SK-N-SH (cell line): ENCODE results near the gene CACUL1. TPM values are rescaled to one million over a fixed set of nuclear protein-coding genes. Genes with fewer than 3 reads are reported as not detected.

ENCODE experiments used
- CTCF ChIA-PET: fragments of 300-600, 350-600 bp; formaldehyde crosslinking; extraction: SDS; loops from one replicate; lab custom pipeline; 2021; lab: Yijun Ruan, JAX
- POLR2A ChIA-PET: fragments of 350-600 bp; sonication (Branson Sonifier 250); formaldehyde crosslinking; extraction: SDS; loops from one replicate; lab custom pipeline; 2020; ENCODE audit warnings: antibody characterized with exemption, inconsistent platforms; lab: Yijun Ruan, JAX
- DNase-seq: peaks from one replicate; pipeline ENCODE4 v3.0.0; 2012
- H2AFZ ChIP-seq: fragments of 200-600 bp; sonication (generic); 2 replicates; pipeline ENCODE4 v1.8.1; 2016; ENCODE audit warnings: antibody characterized with exemption, mild to moderate bottlenecking, low read depth
- H3F3A ChIP-seq: fragments of 200-600 bp; sonication (generic); replicated peaks from 2 replicates; pipeline ENCODE3; 2016; ENCODE audit warnings: antibody characterized with exemption, mild to moderate bottlenecking; ENCODE audit not compliant: insufficient read depth
- H3K27ac ChIP-seq, 2 experiments: fragments of 200-500 bp in 1 of 2; fragments of 200-600 bp in 1 of 2; sonication (Bioruptor generic) in 1 of 2; sonication (generic), shearing (Covaris generic) in 1 of 2; 2 replicates each; pipeline versions ENCODE4 v1.5.1 to v1.6.1; 2014 to 2016; ENCODE audit warnings: low read depth in 2 of 2, inconsistent platforms in 1 of 2, low read length in 1 of 2, mild to moderate bottlenecking in 1 of 2, mixed read lengths in 1 of 2
- H3K27me3 ChIP-seq: fragments of 200-600 bp; sonication (generic), shearing (Covaris generic); 2 replicates; pipeline ENCODE4 v1.6.1; 2016; ENCODE audit warnings: mixed run types; ENCODE audit not compliant: insufficient read depth
- H3K36me3 ChIP-seq, 2 experiments: fragments of 200-500 bp in 1 of 2; fragments of 200-600 bp in 1 of 2; sonication (Bioruptor generic) in 1 of 2; sonication (generic) in 1 of 2; replicated peaks in 1 of 2; 2 replicates each; pipeline versions ENCODE3 to v1.5.1; 2014 to 2016; ENCODE audit warnings: low read length in 1 of 2, mild to moderate bottlenecking in 1 of 2; ENCODE audit not compliant: insufficient read depth in 2 of 2, control insufficient read depth in 1 of 2
- H3K4me1 ChIP-seq, 2 experiments: fragments of 200-500 bp in 1 of 2; fragments of 200-600 bp in 1 of 2; sonication (Bioruptor generic) in 1 of 2; sonication (generic), shearing (Covaris generic) in 1 of 2; 2 replicates each; pipeline versions ENCODE4 v1.5.1 to v1.6.1; 2014 to 2016; ENCODE audit warnings: low read depth in 1 of 2, low read length in 1 of 2, mixed run types in 1 of 2; ENCODE audit not compliant: insufficient read depth in 2 of 2, control insufficient read depth in 1 of 2
- H3K4me2 ChIP-seq: fragments of 200-600 bp; sonication (generic), shearing (Covaris generic); 2 replicates; pipeline ENCODE4 v1.6.1; 2017; ENCODE audit warnings: mixed run types
- H3K4me3 ChIP-seq, 2 experiments: fragments of 200-500 bp in 1 of 2; fragments of 200-600 bp in 1 of 2; sonication (Bioruptor generic) in 1 of 2; sonication (generic), shearing (Covaris generic) in 1 of 2; 2 replicates each; pipeline versions ENCODE4 v1.5.1 to v1.8.1; 2014 to 2016; ENCODE audit warnings: low read depth in 2 of 2, inconsistent platforms in 1 of 2, low read length in 1 of 2, mild to moderate bottlenecking in 1 of 2, mixed read lengths in 1 of 2, moderate library complexity in 1 of 2
- H3K79me2 ChIP-seq: fragments of 200-600 bp; sonication (generic); 2 replicates; pipeline ENCODE4 v1.8.1; 2017; ENCODE audit warnings: mild to moderate bottlenecking; ENCODE audit not compliant: insufficient read depth
- H3K9ac ChIP-seq: fragments of 200-600 bp; sonication (generic); 2 replicates; pipeline ENCODE4 v1.6.1; 2017; ENCODE audit warnings: mixed run types
- H3K9me2 ChIP-seq: fragments of 200-600 bp; sonication (generic); 2 replicates; pipeline ENCODE4 v1.6.1; 2017; ENCODE audit warnings: mixed run types
- H3K9me3 ChIP-seq: fragments of 200-600 bp; sonication (generic); 2 replicates; pipeline ENCODE4 v1.6.1; 2017; ENCODE audit warnings: mixed run types, mild to moderate bottlenecking, moderate library complexity
- H4K20me1 ChIP-seq: fragments of 200-600 bp; sonication (generic); 2 replicates; pipeline ENCODE4 v1.6.1; 2017; ENCODE audit warnings: mild to moderate bottlenecking, mixed run types; ENCODE audit not compliant: insufficient read depth
- CHD2 ChIP-seq: fragments of 150-350 bp; IDR thresholded peaks from 2 replicates; pipeline ENCODE4 v1.6.1; 2018; ENCODE audit warnings: low read length; ENCODE audit not compliant: partially characterized antibody
- CTCF ChIP-seq: fragments of 200-600 bp; sonication (generic); IDR thresholded peaks from 2 replicates; pipeline ENCODE4 v1.6.1; 2017; ENCODE audit warnings: antibody characterized with exemption, mild to moderate bottlenecking, moderate library complexity
- ELF1 ChIP-seq: IDR thresholded peaks from 2 replicates; pipeline ENCODE4 v1.4.0; 2012
- FOSL2 ChIP-seq: IDR thresholded peaks from 2 replicates; pipeline ENCODE4 v1.4.0; 2012; ENCODE audit warnings: low read depth, mild to moderate bottlenecking, moderate library complexity, borderline replicate concordance
- FOXJ3 ChIP-seq: sonication (generic); formaldehyde crosslinking; IDR thresholded peaks from 2 replicates; pipeline ENCODE4 v1.5.1; 2020; ENCODE audit warnings: mild to moderate bottlenecking, missing genetic modification reagents
- FOXM1 ChIP-seq: IDR thresholded peaks from 2 replicates; pipeline ENCODE4 v1.4.0; 2012; ENCODE audit warnings: low read depth, mild to moderate bottlenecking
- GABPA ChIP-seq: IDR thresholded peaks from 2 replicates; pipeline ENCODE4 v1.4.0; 2012; ENCODE audit warnings: low read depth, mild to moderate bottlenecking
- GATA2 ChIP-seq: sonication (generic); formaldehyde crosslinking; IDR thresholded peaks from 2 replicates; pipeline ENCODE4 v1.5.0; 2020; ENCODE audit warnings: mild to moderate bottlenecking, missing genetic modification reagents
- JUND ChIP-seq: IDR thresholded peaks from 2 replicates; pipeline ENCODE4 v1.4.0; 2012
- MAX ChIP-seq: IDR thresholded peaks from 2 replicates; pipeline ENCODE4 v1.4.0; 2012; ENCODE audit warnings: low read depth
- MEF2A ChIP-seq: IDR thresholded peaks from 2 replicates; pipeline ENCODE4 v1.4.0; 2012; ENCODE audit warnings: low read depth, borderline replicate concordance
- MXI1 ChIP-seq: IDR thresholded peaks from 2 replicates; pipeline ENCODE4 v1.6.1; 2012; ENCODE audit warnings: mild to moderate bottlenecking, low read depth, low read length, improper control_type of control experiment
- NFIC ChIP-seq: IDR thresholded peaks from 2 replicates; pipeline ENCODE4 v1.4.0; 2012; ENCODE audit warnings: borderline replicate concordance
- POLR2AphosphoS5 ChIP-seq: IDR thresholded peaks from 2 replicates; pipeline ENCODE4 v1.6.1; 2012; ENCODE audit warnings: low read depth, low read length
- RAD21 ChIP-seq: IDR thresholded peaks from 2 replicates; pipeline ENCODE4 v1.6.1; 2012; ENCODE audit warnings: mild to moderate bottlenecking, low read length
- RCOR1 ChIP-seq: fragments of 150-350 bp; IDR thresholded peaks from 2 replicates; pipeline ENCODE4 v1.6.1; 2017; ENCODE audit warnings: antibody characterized with exemption, low read length
- RFX5 ChIP-seq: IDR thresholded peaks from 2 replicates; pipeline ENCODE4 v1.6.1; 2012; ENCODE audit warnings: mild to moderate bottlenecking, improper control_type of control experiment, low read length
- RXRA ChIP-seq: IDR thresholded peaks from 2 replicates; pipeline ENCODE4 v1.4.0; 2012; ENCODE audit warnings: low read depth, mild to moderate bottlenecking, borderline replicate concordance
- SIN3A ChIP-seq: IDR thresholded peaks from 2 replicates; pipeline ENCODE4 v1.6.1; 2012; ENCODE audit warnings: low read depth, mild to moderate bottlenecking, low read length, moderate library complexity, borderline replicate concordance
- SMC3 ChIP-seq: IDR thresholded peaks from 2 replicates; pipeline ENCODE4 v1.6.1; 2012; ENCODE audit warnings: low read depth, low read length, improper control_type of control experiment
- TAF1 ChIP-seq: IDR thresholded peaks from 2 replicates; pipeline ENCODE4 v1.6.1; 2012; ENCODE audit warnings: low read depth, mild to moderate bottlenecking, low read length, moderate library complexity, borderline replicate concordance
- TEAD4 ChIP-seq: IDR thresholded peaks from 2 replicates; pipeline ENCODE4 v1.4.0; 2012; ENCODE audit warnings: mild to moderate bottlenecking, borderline replicate concordance; ENCODE audit not compliant: insufficient read depth
- USF1 ChIP-seq: IDR thresholded peaks from 2 replicates; pipeline ENCODE4 v1.4.0; 2012; ENCODE audit warnings: low read depth, borderline replicate concordance
- USF2 ChIP-seq: fragments of 150-350 bp; IDR thresholded peaks from 2 replicates; pipeline ENCODE4 v1.6.1; 2017; ENCODE audit warnings: antibody characterized with exemption, low read length, low read depth, borderline replicate concordance
- YY1 ChIP-seq: IDR thresholded peaks from 2 replicates; pipeline ENCODE4 v1.4.0; 2012; ENCODE audit warnings: low read depth, mild to moderate bottlenecking
- WGBS: methylation state at CpG from one replicate; pipeline ENCODE4 v1.1.6; 2017; ENCODE audit warnings: low lambda C conversion rate; 5-methylcytosine and 5-hydroxymethylcytosine counted together
- polyA plus RNA-seq, 3 experiments: library from polyadenylated mRNA; depleted of rRNA; stranded (reverse); fragments of >200 nt; gene quantifications; 2 replicates each; pipeline ENCODE4 v1.2.3, GENCODE V29; 2012

The CACUL1 gene
- polyA plus RNA-seq, 1 of the 3 experiments (the other 2 are of a cell fraction), result 2.6 TPM

GRCh38 chr10:118701529-118702323, 53.0 kb downstream of the CACUL1 start:
- no peaks in the 10 kb centered on the region for H3F3A ChIP-seq
- DNase-seq, result no peak
- H3K27ac ChIP-seq, result no peak overlapping the region
- H3K79me2 ChIP-seq, result 0 out of 2 replicates have a peak, but pooled peaks cover 3% of the 10 kb centered on the region
- H3K27me3 ChIP-seq, result no peaks in the 10 kb centered on the region
- H3K9ac ChIP-seq, result no peak overlapping the region
- ChIA-PET POLR2A (no interaction called here), CTCF (interaction anchor here (0.9 to 1.4 kb wide), 2 partner anchors 12 to 131 kb away, joined by 3 read pairs; no protein-coding TSS in a partner anchor)
- no peak overlapping the region for H3K4me3 ChIP-seq
- 79% methylated on average over 7 of the region's 8 CpGs for WGBS
- H3K36me3 ChIP-seq, result peaks cover 14 to 27% of the 10 kb centered on the region in 2 experiments
- no peaks in the 10 kb centered on the region for H4K20me1 ChIP-seq
- peaks cover 0 to 12% of the 10 kb centered on the region in 2 experiments; a peak in 2 of 4 replicates for H3K4me1 ChIP-seq
- H3K4me2 ChIP-seq, result no peak overlapping the region
- H3K9me2 ChIP-seq, result no peaks in the 10 kb centered on the region
- no peaks in the 10 kb centered on the region for H3K9me3 ChIP-seq
- no peak overlapping the region for H2AFZ ChIP-seq
- TF ChIP-seq RXRA (no peak), NFIC (no peak), GATA2 (CRISPR knock-in tag) (no peak)

GRCh38 chr10:118698421-118698820, 56.3 kb downstream of the CACUL1 start:
- peak; percentile 20 for DNase-seq
- WGBS, result 68% methylated on average over 6 of the region's 7 CpGs
- TF ChIP-seq FOXM1, result no peak
- no peak for TF ChIP-seq POLR2AphosphoS5
- TF ChIP-seq RAD21, result no peak
- peak; percentile 80 for TF ChIP-seq JUND
- no peak for TF ChIP-seq MEF2A
- no peak for TF ChIP-seq USF1
- TF ChIP-seq MAX, result no peak
- TF ChIP-seq RCOR1, result no peak
- no peak; the same call in 1 of the 2 replicates for TF ChIP-seq ELF1
- TF ChIP-seq CTCF, result no peak
- no peak for TF ChIP-seq RXRA
- TF ChIP-seq MXI1, result no peak
- peak; percentile 25; the same call in 1 of the 2 replicates for TF ChIP-seq TEAD4
- no peak for TF ChIP-seq YY1
- no peak for TF ChIP-seq GATA2 (CRISPR knock-in tag)
- TF ChIP-seq CHD2, result no peak
- TF ChIP-seq SMC3, result no peak
- TF ChIP-seq USF2, result no peak
- TF ChIP-seq TAF1, result no peak
- no peak for TF ChIP-seq FOXJ3 (CRISPR knock-in tag)
- TF ChIP-seq RFX5, result no peak
- no peak for TF ChIP-seq SIN3A
- peak; percentile 68; the same call in 1 of the 2 replicates for TF ChIP-seq FOSL2
- no peak for TF ChIP-seq GABPA

More at GRCh38 chr10:118698421-118698820, 56.3 kb downstream of the CACUL1 start:
- ChIA-PET POLR2A (no interaction called here), CTCF (interaction anchor here (1.2 kb wide), 1 partner anchor 21 kb away, joined by 3 read pairs; no protein-coding TSS in a partner anchor)
- Histone ChIP-seq H2AFZ (no peak overlapping the region), H3F3A (peaks cover under 1% of the 10 kb centered on the region), H3K9me3 (no peaks in the 10 kb centered on the region), H3K27me3 (no peaks in the 10 kb centered on the region), H3K9ac (no peak overlapping the region), H3K4me3 (no peak overlapping the region), H4K20me1 (no peaks in the 10 kb centered on the region), H3K9me2 (no peaks in the 10 kb centered on the region), H3K79me2 (peaks cover 4% of the 10 kb centered on the region; the same call in 1 of the 2 replicates), H3K36me3 (peaks cover 6 to 17% of the 10 kb centered on the region in 2 experiments), H3K4me1 (peaks cover 0 to 14% of the 10 kb centered on the region in 2 experiments; a peak in 2 of 4 replicates), H3K4me2 (no peak overlapping the region), H3K27ac (no peak overlapping the region)
